GM12891 (cell line): ENCODE measurements around the gene ZNF678.

Experiments
- PAX5 ChIP-seq: IDR thresholded peaks from 2 replicates; pipeline ENCODE4 v1.6.1; 2011; ENCODE audit warnings: low read length, moderate library complexity, mild to moderate bottlenecking; ENCODE audit not compliant: insufficient read depth, severe bottlenecking
- POLR2A ChIP-seq: IDR thresholded peaks from 2 replicates; pipeline ENCODE4 v1.6.1; 2011; ENCODE audit warnings: low read depth, low read length, control low read depth
- POLR2AphosphoS5 ChIP-seq: IDR thresholded peaks from 2 replicates; pipeline ENCODE4 v1.6.1; 2011; ENCODE audit warnings: low read depth, low read length, control low read depth
- POU2F2 ChIP-seq: IDR thresholded peaks from 2 replicates; pipeline ENCODE4 v1.6.1; 2011; ENCODE audit warnings: low read depth, mild to moderate bottlenecking, control low read depth, low read length, moderate library complexity
- TAF1 ChIP-seq: IDR thresholded peaks from 2 replicates; pipeline ENCODE4 v1.6.1; 2011; ENCODE audit warnings: low read depth, low read length, control low read depth

- TF ChIP-seq POLR2A = no peak
- TF ChIP-seq TAF1 = no peak
- no peak for TF ChIP-seq POLR2AphosphoS5
- TF ChIP-seq POU2F2 = no peak
- TF ChIP-seq PAX5 = no peak
These were observed 16.6 kb upstream of the ZNF678 start for GRCh38 chr1:227546598-227547309.
